Left cardiac atrium (tissue), 4 donors: ENCODE data around the gene SMOC2. TPM values are rescaled to one million over a fixed set of nuclear protein-coding genes. Genes with fewer than 3 reads are reported as not detected.

Source experiments
- ATAC-seq, 2 donors: fragments of 200-7000 bp; cut with Tn5 transposase; one replicate each; pipeline ENCODE4 v1.9.1; 2020; ENCODE audit warnings: mild to moderate bottlenecking in 2 of 2, moderate library complexity in 2 of 2
- DNase-seq: peaks from one replicate; pipeline ENCODE4 v3.0.0-alpha.2; 2020
- intact Hi-C, 2 donors: fragments of 100-400 bp; cut with DNase I; formaldehyde crosslinking; loops; one replicate each; pipeline versions ENCODE4 v1.14.1 to v1.15.1; 2022 to 2023
- total RNA-seq, 2 donors: library from RNA; stranded (reverse); fragmentation: NEBNext Ultra II Directional; extraction: Animal tissue kit (Norgen Biotek cat#: 25700); gene quantifications; one replicate each; pipeline ENCODE4 v1.2.1, GENCODE V29; 2021
- donor health status: DM: no; HTN: yes; CAD: no.
- donor health status: DM: no; HTN: yes; CAD: no; lungs with severe emphysema.
- donor health status: DM: yes; HTN: yes; CAD: no.
- donor health status: Dilated cardiomyopathy.

The SMOC2 gene
- total RNA-seq, 2 donors from 2014 or later = 12.0 to 27.7 TPM

DNA sequence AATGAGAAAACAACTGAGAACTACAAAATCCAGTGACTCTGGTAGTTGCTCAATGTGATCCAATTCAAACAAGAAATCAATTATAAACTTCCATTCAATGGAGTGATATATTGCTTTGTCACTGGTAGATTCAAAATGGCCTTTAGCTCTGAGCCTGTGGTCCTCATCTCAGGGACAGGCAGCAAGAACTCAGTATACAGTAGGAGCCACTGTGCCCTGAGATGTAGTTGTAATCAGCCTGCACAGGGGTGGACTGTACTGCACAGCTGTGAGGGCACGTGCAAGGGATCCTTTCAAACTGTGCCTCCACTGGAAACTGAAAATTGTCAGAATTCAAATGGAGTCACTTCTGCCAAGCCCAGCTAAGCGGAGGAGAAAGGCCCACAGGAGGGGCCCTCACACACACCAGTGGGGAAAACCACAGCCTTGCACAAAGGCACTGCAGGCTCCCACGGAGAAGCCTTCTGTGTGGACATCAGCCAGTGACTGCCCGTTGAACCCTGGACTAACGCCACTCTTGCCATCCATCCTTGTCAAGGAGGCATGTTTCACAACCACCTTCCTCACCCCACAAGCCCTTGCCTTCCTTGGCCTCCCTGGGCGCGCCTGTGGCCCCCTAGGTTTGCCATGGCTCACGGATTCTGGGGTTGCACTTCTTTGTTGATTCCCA lies 186.7 kb downstream of the SMOC2 start:
- intact Hi-C loops = no loop called here
- no peak for DNase-seq
- ATAC-seq = no peak

DNA sequence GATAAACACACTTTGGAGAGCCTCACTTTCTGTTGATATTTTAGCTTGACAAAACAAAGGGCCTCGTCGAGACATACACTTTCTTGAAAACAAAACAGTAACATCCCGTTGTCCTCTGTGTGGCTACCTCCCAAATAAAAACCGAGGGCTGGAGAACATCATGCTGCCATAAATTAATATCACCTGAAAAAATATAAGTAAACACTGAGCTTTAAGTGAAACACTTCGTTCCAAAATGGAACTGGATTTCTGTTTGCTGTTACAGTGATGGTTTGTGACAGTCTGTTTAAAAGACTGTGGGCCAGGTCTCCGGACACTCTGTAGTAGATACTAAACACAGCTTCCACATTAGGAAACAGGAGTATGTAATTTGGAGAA lies 187.2 kb downstream of the SMOC2 start:
- ATAC-seq (no peak), DNase-seq (no peak)
- intact Hi-C loops = no loop called here

- no peak for ATAC-seq
- no peak for DNase-seq
- intact Hi-C loops = no loop called here
Measured at GRCh38 chr6:168628732-168629245, 187.8 kb downstream of the SMOC2 start.

DNA sequence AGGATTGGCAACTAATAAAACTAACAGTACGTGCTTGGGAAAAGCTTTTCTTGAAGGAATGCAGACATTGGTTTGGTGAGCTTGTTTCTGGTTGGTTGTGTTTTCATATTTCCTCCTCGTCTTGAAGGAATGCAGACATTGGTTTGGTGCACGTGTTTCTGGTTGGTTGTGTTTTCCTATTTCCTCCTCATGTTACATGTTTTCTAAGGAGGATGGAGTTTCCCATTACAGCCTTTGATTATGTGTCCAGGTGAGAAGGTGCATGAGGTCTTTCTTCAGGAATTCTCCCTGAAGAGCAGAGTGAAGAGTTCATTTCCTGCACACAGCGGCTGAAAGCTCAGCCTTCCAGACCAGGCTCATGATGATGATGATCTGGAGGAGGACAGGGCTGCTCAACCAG lies 190.6 kb downstream of the SMOC2 start:
- no peak for DNase-seq
- no peak for ATAC-seq
- intact Hi-C loops = no loop called here

DNA sequence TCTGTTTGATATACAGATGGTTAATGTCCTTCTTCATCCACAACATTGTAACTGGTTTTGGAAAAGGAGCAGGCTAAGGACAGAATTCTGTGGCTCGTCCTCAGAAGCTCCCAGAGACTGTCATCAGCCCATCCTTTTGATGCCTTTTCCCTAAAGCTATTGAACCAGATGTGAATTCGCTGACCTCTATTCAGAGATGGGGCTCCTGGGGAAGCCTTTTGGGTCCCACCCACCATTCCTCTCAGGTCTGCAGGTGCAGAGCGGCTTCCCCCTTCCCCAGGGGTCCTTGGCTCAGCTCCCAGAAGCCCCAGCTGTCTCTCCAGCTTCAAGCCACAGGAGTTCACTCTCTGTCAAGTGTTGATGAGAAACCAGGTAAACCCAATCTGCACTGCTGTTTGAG lies 191.7 kb downstream of the SMOC2 start:
- ATAC-seq (no peak), DNase-seq (no peak)
- intact Hi-C loops = no loop called here

DNA sequence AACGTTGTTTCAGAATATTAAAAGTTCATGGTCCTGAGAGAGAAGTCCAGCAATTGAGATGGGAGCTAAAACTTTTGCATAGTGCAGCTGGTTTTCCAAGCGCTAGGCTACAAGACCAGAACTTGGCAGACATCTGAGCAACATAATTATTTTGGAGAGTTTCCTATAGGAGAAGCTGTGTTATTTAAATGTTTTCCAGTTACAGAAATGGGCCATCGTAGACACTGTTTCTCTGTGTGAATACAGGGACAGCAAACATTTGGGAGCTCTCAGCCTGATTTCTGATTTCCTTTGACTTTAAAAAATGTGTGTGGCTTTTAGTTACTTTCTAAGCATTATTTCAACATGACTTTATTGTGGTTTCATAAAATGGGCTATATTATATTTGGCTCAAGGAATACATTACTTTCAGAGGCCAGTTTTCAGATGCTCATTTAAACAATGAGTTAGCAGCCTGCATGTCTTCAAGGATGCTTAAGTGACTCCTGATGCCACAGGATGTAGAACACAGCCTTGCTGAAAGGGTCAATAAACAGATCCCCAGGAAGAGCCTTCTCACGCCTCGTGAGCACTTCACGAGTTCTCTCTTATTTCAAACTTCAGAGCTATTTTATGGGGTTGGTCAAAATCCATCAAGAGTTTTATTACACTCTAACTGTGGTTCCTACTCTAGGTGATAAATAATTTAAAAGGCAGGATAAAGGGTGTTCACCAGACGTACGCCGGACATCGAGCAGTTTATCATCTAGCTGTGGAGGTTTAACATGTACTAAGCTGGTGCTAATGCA lies 193.8 kb downstream of the SMOC2 start:
- no peak for DNase-seq
- intact Hi-C loops = no loop called here
- no peak for ATAC-seq

DNA sequence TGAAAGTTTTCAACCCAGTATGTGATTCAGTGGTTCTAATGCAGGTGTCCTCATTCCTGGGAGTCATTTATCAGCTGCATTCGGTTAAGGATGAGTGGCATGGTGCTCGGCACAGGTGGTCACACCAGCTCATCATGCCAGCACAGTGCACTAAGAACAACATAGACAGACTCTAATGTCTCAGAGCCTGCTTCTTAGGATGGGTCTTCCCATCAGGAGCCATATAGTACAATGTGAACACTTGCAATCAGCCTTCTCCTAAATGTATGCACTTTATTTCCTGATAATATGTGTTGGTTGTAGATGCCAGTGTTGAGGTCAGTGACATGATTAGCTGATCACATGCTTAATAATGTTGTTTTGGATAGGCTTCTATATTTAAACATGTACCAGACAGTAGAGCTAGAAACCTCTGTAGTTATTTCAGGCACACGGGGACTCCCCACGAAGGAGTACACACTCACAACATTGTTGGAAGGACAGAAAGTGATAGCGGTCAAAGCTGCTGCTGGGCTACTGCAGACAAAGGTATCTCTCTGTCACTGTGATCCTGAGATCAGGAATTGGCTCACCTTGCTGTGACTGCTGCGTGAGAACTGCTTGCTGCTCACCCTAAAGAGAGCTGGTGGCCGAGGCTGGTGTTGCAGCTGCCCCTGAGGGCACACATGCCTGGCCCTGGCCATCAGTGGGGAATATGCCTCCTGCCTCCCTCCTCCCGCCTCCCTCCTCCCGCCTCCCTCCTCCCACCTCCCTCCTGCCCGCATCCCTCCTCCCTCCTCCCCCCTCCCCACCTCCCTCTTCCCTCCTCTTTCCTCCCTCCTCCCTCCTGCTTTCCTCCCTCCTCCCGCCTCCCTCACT lies 195.4 kb downstream of the SMOC2 start:
- DNase-seq = no peak
- intact Hi-C loops = no loop called here
- peak; percentile 14 to 69 for ATAC-seq

- intact Hi-C loops = no loop called here
- DNase-seq (no peak), ATAC-seq (no peak)
Measured at GRCh38 chr6:168637834-168638233, 196.8 kb downstream of the SMOC2 start.

GRCh38 chr6:168638468-168639271 lies 197.7 kb downstream of the SMOC2 start:
- ATAC-seq (peak; percentile 41 to 49), DNase-seq (no peak)
- intact Hi-C loops = no loop called here

- ATAC-seq = no peak
- DNase-seq = no peak
- intact Hi-C loops = no loop called here
Measured at GRCh38 chr6:168640181-168640580, 199.2 kb downstream of the SMOC2 start.

- ATAC-seq (peak in 1 of 2 donors; percentile 15), DNase-seq (no peak)
- intact Hi-C loops = no loop called here
Measured at GRCh38 chr6:168640768-168641167, 199.8 kb downstream of the SMOC2 start.

GRCh38 chr6:168641446-168641845 lies 200.5 kb downstream of the SMOC2 start:
- peak; percentile 29 to 50 for ATAC-seq
- DNase-seq = no peak
- intact Hi-C loops = no loop called here

- DNase-seq = no peak
- intact Hi-C loops = no loop called here
- no peak for ATAC-seq
Measured at GRCh38 chr6:168643401-168643800, 202.4 kb downstream of the SMOC2 start.

GRCh38 chr6:168645326-168645725 lies 204.3 kb downstream of the SMOC2 start:
- intact Hi-C loops = no loop called here
- DNase-seq = no peak
- ATAC-seq = no peak

- intact Hi-C loops = no loop called here
- DNase-seq = no peak
- ATAC-seq = no peak
Measured at GRCh38 chr6:168647271-168647670, 206.3 kb downstream of the SMOC2 start.

GRCh38 chr6:168648240-168649125 lies 207.5 kb downstream of the SMOC2 start:
- ATAC-seq (peak in 1 of 2 donors; percentile 23), DNase-seq (no peak)
- intact Hi-C loops = no loop called here

- intact Hi-C loops = no loop called here
- ATAC-seq (peak in 1 of 2 donors; percentile 23), DNase-seq (no peak)
Measured at GRCh38 chr6:168649209-168649608, 208.2 kb downstream of the SMOC2 start.

- no peak for DNase-seq
- ATAC-seq = no peak
- intact Hi-C loops = no loop called here
Measured at GRCh38 chr6:168650671-168651111, 209.7 kb downstream of the SMOC2 start.
